A673 (cell line): Measurements from ENCODE around the gene LAMA5. TPM values are rescaled to one million over a fixed set of nuclear protein-coding genes. Genes with fewer than 3 reads are reported as not detected.

Experiments
- BruUV-seq: library from RNA; stranded (reverse); fragments of 400-500 nt; replicated peaks from 2 replicates; lab custom pipeline; 2021; lab: Mats Ljungman, UMichigan
- CTCF ChIA-PET: fragments of 300-600 bp; sonication (Branson Sonifier 250); formaldehyde crosslinking; loops from one replicate; lab custom pipeline; 2022; ENCODE audit warnings: antibody characterized with exemption; lab: Charles Lee
- POLR2A ChIA-PET: fragments of 300-600 bp; sonication (Branson Sonifier 250); formaldehyde crosslinking; loops from one replicate; lab custom pipeline; 2022; ENCODE audit warnings: antibody characterized with exemption; ENCODE audit not compliant: low non-redundant PET; lab: Charles Lee
- DNase-seq: peaks from one replicate; pipeline ENCODE4 v3.0.0-alpha.2; 2015; ENCODE audit warnings: low spot score
- H3K27ac ChIP-seq: fragments of 200-600 bp; sonication (generic); 2 replicates; pipeline ENCODE4 v1.5.1; 2016; ENCODE audit warnings: mixed run types, low read depth, mild to moderate bottlenecking, mixed read lengths, antibody characterized with exemption, low read length; ENCODE audit not compliant: poor library complexity, severe bottlenecking
- H3K27me3 ChIP-seq: fragments of 200-600 bp; sonication (generic); replicated peaks from 2 replicates; pipeline ENCODE4 v1.6.1; 2017; ENCODE audit warnings: mixed run types, low read depth, mild to moderate bottlenecking, mixed read lengths, antibody characterized with exemption, low read length; ENCODE audit not compliant: insufficient read depth, poor library complexity
- H3K36me3 ChIP-seq: fragments of 200-600 bp; sonication (generic); 2 replicates; pipeline ENCODE4 v1.6.1; 2016; ENCODE audit warnings: mixed run types, mild to moderate bottlenecking, mixed read lengths, antibody characterized with exemption, low read length; ENCODE audit not compliant: insufficient read depth, poor library complexity, severe bottlenecking
- H3K4me1 ChIP-seq: fragments of 200-600 bp; sonication (generic); 2 replicates; pipeline ENCODE4 v1.6.1; 2017; ENCODE audit warnings: mixed run types, mild to moderate bottlenecking, mixed read lengths, antibody characterized with exemption, low read length; ENCODE audit not compliant: insufficient read depth, poor library complexity, severe bottlenecking
- H3K4me3 ChIP-seq: fragments of 200-600 bp; sonication (generic); 2 replicates; pipeline ENCODE4 v1.5.1; 2016; ENCODE audit warnings: low read depth, mixed run types, mild to moderate bottlenecking, mixed read lengths, low read length; ENCODE audit not compliant: poor library complexity, severe bottlenecking
- H3K9me3 ChIP-seq: fragments of 200-600 bp; sonication (generic); 2 replicates; pipeline ENCODE4 v1.6.1; 2016; ENCODE audit warnings: mixed run types, low read depth, mild to moderate bottlenecking, mixed read lengths, antibody characterized with exemption, low read length; ENCODE audit not compliant: poor library complexity, severe bottlenecking
- EZH2 ChIP-seq: fragments of 200-600 bp; sonication (generic); IDR thresholded peaks from 2 replicates; pipeline ENCODE4 v1.6.1; 2017; ENCODE audit warnings: borderline replicate concordance, low read depth, mild to moderate bottlenecking, mixed read lengths, antibody characterized with exemption, low read length; ENCODE audit not compliant: poor library complexity, severe bottlenecking
- intact Hi-C: fragments of 100-400 bp; cut with micrococcal nuclease; formaldehyde crosslinking; loops from one replicate; pipeline ENCODE4 v1.10.0; 2022; ENCODE audit not compliant: unreplicated experiment
- total RNA-seq: library from RNA; stranded (reverse); gene quantifications from 2 replicates; pipeline ENCODE4 v1.2.3, GENCODE V29; 2021
- TF ChIP-seq, protein P1 (sequence below): fragments of 300-800, 200-600 bp; sonication (generic); conservative IDR thresholded peaks from 2 replicates; pipeline ENCODE4 v1.5.1; 2017; ENCODE audit warnings: low read depth, mild to moderate bottlenecking, antibody characterized with exemption, low read length, moderate library complexity, mixed read lengths

Gene LAMA5
- total RNA-seq, 1 experiment from 2014 or later = 4.2 TPM

DNA sequence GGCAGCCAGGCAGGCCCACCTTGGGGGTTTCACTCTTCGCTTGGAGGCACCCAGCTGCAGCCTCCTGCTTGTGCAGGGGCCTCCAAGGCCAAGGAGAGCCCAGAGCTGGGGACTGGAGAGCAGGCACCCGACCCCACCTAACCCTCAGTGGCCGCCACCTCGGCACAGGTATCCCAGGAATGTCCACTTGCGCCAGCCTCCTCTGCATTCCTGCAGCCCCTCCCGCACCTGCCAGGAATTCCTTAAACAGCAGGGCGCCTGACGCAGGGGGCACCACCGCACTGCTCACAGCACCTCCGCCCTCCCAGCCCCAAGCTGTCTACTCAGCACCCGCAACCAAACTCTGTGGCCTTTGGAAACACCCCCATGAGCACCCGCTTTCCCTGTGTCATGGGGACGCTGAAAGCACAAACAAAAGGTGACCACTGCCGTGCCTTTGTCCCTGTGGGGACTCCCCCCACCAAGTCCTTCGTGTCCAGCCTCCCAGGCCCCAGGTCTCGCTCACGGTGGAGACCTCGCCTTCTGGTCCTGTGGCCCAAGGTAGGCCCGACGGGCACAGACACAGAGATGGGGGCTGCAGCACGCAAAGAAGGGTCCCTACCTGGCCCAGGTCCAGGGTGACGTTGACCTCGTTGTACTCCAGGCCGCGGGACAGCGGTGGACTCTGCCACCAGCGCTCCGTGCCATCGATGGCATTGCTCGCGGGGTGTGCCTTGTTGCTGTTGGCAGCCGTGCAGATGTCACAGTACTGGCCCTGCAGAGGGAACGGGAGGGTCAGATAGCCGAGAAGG, 5.1 kb downstream of the LAMA5 start:
- no peak for DNase-seq
- POLR2A ChIA-PET = no interaction called here
- TF ChIP-seq EZH2 = no peak
- TF ChIP-seq, protein P1, sequence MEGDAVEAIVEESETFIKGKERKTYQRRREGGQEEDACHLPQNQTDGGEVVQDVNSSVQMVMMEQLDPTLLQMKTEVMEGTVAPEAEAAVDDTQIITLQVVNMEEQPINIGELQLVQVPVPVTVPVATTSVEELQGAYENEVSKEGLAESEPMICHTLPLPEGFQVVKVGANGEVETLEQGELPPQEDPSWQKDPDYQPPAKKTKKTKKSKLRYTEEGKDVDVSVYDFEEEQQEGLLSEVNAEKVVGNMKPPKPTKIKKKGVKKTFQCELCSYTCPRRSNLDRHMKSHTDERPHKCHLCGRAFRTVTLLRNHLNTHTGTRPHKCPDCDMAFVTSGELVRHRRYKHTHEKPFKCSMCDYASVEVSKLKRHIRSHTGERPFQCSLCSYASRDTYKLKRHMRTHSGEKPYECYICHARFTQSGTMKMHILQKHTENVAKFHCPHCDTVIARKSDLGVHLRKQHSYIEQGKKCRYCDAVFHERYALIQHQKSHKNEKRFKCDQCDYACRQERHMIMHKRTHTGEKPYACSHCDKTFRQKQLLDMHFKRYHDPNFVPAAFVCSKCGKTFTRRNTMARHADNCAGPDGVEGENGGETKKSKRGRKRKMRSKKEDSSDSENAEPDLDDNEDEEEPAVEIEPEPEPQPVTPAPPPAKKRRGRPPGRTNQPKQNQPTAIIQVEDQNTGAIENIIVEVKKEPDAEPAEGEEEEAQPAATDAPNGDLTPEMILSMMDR = no peak
- no peaks in the 10 kb centered on the region for H3K9me3 ChIP-seq
- peaks cover 17% of the 10 kb centered on the region for H3K4me1 ChIP-seq
- CTCF ChIA-PET = no interaction called here
- intact Hi-C loops = no loop called here
- no peaks in the 10 kb centered on the region for H3K36me3 ChIP-seq
- H3K27me3 ChIP-seq = peaks cover 9% of the 10 kb centered on the region
- no peak overlapping the region for H3K4me3 ChIP-seq
- H3K27ac ChIP-seq = no peak overlapping the region
- no TSS peak for BruUV-seq

DNA sequence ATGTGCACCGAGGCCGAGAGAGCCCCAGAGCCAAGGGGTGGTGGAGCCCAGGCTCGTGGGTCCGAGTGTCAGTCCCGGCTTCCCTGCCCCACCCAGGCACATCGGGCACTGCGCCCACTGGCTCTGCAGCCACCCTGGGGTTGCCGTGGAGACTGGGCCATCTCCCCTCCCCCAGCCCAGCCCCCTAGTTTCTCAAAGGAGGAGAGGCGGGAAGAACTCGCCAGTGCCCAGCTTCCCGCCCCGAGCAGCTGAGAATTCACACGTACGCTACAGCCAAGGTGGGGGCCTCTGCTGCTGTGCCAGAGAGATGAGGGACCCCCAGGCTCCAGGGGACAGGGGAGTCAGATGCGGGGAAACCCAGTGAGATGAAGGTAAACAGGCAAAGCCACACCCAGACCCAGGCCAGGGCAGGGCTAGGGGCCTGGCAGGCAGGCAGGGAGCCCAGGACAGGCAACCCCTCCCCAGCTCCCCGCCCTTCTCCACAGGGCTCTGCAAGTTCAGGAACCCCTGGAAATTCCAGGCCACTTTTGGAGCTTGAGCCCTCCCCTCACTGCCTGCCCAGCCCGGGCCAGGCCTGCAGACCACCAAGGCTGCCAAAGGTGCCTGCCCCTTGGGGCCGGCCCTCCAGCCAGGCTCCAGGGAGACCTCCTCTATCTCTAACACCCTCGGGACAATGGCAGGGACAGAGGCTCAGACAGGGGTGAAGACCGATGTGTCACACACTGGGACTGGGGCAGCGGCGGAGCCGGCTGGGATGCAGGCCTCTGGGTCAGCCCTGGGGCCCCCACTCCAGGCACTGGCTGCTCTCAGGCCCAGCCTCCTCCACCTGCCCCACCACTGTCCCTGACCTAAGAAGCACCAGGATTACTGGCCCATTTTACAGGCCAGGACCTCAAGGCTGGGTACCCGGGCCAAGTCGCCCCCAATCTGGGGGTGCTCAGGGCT, 6.0 kb downstream of the LAMA5 start:
- H3K36me3 ChIP-seq = no peaks in the 10 kb centered on the region
- no TSS peak for BruUV-seq
- H3K27ac ChIP-seq = no peak overlapping the region
- H3K27me3 ChIP-seq = peaks cover 2% of the 10 kb centered on the region
- peaks cover 8% of the 10 kb centered on the region for H3K4me1 ChIP-seq
- H3K9me3 ChIP-seq = no peaks in the 10 kb centered on the region
- DNase-seq = no peak
- intact Hi-C loops = no loop called here
- no peak overlapping the region for H3K4me3 ChIP-seq
- POLR2A ChIA-PET = no interaction called here
- CTCF ChIA-PET = no interaction called here
- no peak for TF ChIP-seq EZH2
- TF ChIP-seq, protein P1 = no peak

- Histone ChIP-seq H3K4me1 (no peaks in the 10 kb centered on the region), H3K27me3 (no peaks in the 10 kb centered on the region), H3K9me3 (no peaks in the 10 kb centered on the region), H3K27ac (no peak overlapping the region), H3K4me3 (no peak overlapping the region), H3K36me3 (no peaks in the 10 kb centered on the region)
- TF ChIP-seq EZH2 = no peak
- TF ChIP-seq, protein P1 = no peak
- intact Hi-C loops = no loop called here
- DNase-seq = no peak
- no TSS peak for BruUV-seq
- ChIA-PET CTCF (no interaction called here), POLR2A (no interaction called here)
These were observed 7.5 kb downstream of the LAMA5 start for GRCh38 chr20:62359491-62360121.
